ENCODE results near the gene AHNAK.

AHNAK gene

GRCh38 chr11:62547691-62548281, 1.2 kb upstream of the AHNAK start:
- H3K4me3 ChIP-seq (replicated peaks in 1 of 2; ENCODE audit: low read depth in 2 of 2, low read length in 2 of 2), result peak overlapping the region; percentile 93 to 95
- DNase-seq (ENCODE audit: low read depth in 2 of 2), result no peak
- TF ChIP-seq, protein P1, sequence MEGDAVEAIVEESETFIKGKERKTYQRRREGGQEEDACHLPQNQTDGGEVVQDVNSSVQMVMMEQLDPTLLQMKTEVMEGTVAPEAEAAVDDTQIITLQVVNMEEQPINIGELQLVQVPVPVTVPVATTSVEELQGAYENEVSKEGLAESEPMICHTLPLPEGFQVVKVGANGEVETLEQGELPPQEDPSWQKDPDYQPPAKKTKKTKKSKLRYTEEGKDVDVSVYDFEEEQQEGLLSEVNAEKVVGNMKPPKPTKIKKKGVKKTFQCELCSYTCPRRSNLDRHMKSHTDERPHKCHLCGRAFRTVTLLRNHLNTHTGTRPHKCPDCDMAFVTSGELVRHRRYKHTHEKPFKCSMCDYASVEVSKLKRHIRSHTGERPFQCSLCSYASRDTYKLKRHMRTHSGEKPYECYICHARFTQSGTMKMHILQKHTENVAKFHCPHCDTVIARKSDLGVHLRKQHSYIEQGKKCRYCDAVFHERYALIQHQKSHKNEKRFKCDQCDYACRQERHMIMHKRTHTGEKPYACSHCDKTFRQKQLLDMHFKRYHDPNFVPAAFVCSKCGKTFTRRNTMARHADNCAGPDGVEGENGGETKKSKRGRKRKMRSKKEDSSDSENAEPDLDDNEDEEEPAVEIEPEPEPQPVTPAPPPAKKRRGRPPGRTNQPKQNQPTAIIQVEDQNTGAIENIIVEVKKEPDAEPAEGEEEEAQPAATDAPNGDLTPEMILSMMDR (IDR thresholded peaks at IDR 0.05; ENCODE audit: low read depth, low read length), result no peak

DNA sequence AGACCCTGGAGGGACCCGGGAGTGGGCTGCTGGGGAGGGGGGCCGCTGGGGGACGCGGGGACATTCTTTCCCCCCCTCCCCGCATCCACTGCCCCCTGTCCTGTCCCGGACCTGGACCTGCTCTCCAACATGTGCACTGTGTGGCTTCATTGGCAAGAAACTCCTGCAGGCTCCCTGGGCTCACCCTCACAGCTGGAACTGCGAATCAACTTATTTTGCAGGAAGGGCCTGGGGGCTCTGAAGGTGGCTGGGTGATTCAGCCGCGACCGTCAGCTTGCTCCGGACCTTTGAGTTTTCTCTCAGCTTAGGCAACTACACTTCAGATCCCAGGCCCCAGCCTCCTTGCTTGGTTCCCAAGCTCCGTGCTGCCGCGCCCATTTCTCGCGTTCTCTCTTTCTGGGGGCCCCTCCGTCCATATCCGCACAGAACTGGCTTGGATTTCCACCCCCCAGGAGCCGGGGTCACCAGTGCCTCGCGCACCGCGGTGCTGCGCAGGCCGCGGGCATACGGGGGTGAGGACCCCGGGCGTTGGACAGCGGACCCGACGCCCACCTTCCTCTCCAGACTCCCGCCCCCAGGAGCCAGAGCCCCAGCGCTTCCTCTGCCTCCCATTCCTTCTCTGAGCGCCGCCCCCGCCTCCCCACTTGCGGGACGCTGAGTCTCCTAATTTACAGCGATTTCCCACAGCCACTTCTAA, 471 bp upstream of the AHNAK start:
- H3K4me3 ChIP-seq (replicated peaks in 1 of 2; ENCODE audit: low read depth in 2 of 2, low read length in 2 of 2), result peak overlapping the region; percentile 93 to 95
- DNase-seq (ENCODE audit: low read depth in 2 of 2), result peak; percentile 37 to 58
- TF ChIP-seq, protein P1 (IDR thresholded peaks at IDR 0.05; ENCODE audit: low read depth, low read length), result no peak

- peak overlapping the region; percentile 93 to 95 for H3K4me3 ChIP-seq (replicated peaks in 1 of 2; ENCODE audit: low read depth in 2 of 2, low read length in 2 of 2)
- TF ChIP-seq, protein P1 (IDR thresholded peaks at IDR 0.05; ENCODE audit: low read depth, low read length), result no peak
- peak; percentile 94 to 96 for DNase-seq (ENCODE audit: low read depth in 2 of 2)
Measured at GRCh38 chr11:62545437-62546243, 966 bp downstream of the AHNAK start.

DNA sequence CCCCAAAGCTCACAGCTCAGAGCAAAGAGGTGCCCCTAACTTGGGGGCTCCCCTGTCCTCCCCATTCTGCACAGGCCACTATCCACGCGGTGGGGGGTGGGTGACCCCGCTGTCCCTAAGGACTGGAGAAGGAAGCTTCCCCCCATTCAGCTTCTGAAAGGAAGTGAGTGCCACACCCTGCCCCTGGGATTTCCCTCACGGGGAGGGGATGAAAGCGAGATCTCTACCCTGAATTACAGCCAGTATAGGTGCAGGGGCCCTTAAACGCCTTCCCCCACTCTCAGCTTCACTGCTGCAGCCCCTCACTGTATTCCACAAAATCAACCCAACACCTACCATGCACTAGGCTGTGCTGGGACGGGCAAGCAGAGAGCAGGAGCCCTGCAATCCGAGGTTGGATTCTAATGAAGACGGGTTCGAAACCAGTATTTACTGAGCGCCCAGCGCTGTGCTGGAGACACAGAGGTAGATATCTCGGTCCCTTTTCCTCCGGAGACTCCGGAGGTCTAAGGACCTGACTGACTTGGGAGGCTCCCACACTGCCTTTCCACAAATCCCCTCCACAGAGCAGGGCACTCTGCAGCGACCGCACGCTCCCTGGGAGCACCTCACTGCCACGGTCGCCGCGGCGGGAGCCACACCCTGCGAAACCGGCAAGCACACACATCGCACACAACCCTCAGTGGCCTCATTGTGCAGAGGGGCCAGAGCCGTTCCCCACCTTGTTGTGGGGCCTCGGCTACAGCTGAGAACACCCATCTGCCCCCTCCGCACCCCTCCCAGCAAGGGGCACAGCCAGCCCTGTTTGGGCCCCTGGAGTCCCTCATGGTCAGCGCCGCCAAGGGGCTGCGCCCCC, 1.8 kb downstream of the AHNAK start:
- TF ChIP-seq, protein P1 (IDR thresholded peaks at IDR 0.05; ENCODE audit: low read depth, low read length), result no peak
- DNase-seq (ENCODE audit: low read depth in 2 of 2), result peak in 1 of 2 donors; percentile 45
- peak overlapping the region; percentile 93 to 95 for H3K4me3 ChIP-seq (replicated peaks in 1 of 2; ENCODE audit: low read depth in 2 of 2, low read length in 2 of 2)

DNA sequence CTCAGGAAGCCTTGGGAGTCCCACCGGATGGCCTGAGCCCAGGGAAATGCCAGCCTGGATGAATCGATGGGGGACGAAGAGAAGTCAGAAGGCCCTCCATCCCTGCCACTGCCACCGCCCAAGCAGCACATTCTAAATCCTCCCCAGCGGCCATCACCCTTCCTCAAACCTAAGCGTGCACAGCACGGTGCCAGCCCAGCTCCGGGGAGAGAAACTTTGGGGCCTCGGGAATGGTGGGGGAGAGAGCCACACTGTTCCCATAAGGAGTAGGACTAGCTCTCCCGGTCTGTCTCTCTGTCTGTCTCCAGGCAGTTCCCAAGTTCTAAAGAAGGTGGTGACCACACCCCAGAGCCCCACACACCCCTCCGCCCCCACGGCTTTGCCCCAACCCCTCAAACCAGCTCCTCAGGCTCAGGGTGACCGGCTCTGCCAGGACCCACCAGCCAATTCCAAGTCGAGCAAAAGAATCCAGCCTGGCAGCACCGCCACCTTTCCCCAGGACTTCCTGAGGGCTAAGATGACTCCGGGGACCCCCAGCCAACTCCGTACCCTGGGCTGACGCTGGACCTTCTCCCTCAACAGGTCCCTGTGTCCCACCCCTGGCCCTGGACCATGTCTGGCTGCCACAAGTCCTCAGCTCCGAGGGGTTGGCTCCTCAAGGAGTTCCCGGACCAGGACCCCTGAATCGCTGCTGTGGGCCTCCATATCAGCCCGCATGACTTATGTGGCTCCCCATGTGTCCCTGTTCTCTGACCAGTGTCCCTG, 2.7 kb downstream of the AHNAK start:
- no peak for DNase-seq (ENCODE audit: low read depth in 2 of 2)
- TF ChIP-seq, protein P1 (IDR thresholded peaks at IDR 0.05; ENCODE audit: low read depth, low read length), result no peak
- peak overlapping the region; percentile 93 to 95 for H3K4me3 ChIP-seq (replicated peaks in 1 of 2; ENCODE audit: low read depth in 2 of 2, low read length in 2 of 2)
